Neural progenitor cell (in vitro differentiated cells): ENCODE data around the gene SNRNP200.

Experiments
- EZH2 ChIP-seq: fragments of 200-600 bp; sonication (generic); IDR thresholded peaks from 2 replicates; pipeline ENCODE4 v1.6.1; 2017; ENCODE audit warnings: antibody characterized with exemption, mild to moderate bottlenecking, moderate library complexity
- EZH2phosphoT487 ChIP-seq: fragments of 200-600 bp; sonication (generic); IDR thresholded peaks from 2 replicates; pipeline ENCODE4 v1.6.1; 2017; ENCODE audit warnings: antibody characterized with exemption
- TF ChIP-seq, protein P1 (sequence below): fragments of 200-600 bp; sonication (generic); IDR thresholded peaks from 2 replicates; pipeline ENCODE4 v1.5.1; 2017; ENCODE audit warnings: antibody characterized with exemption, mild to moderate bottlenecking

DNA sequence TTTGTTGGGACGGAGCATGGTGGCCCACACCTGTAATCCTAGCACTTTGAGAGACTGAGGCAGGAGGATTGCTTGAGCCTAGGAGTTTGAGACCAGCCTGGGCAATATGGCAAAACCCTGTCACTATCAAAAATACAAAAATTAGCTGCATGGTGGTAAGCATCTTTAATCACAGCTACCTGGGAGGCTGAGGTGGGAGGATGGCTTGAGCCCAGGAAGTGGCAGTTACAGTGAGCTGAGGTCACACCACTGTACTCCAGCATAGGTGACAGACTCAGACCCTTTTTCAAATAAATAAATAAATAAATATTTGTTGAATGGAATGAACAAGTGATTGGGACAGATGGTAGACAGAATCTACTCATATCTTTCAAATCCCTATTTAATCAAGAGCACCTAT lies 14.1 kb upstream of the SNRNP200 start:
- TF ChIP-seq, protein P1, sequence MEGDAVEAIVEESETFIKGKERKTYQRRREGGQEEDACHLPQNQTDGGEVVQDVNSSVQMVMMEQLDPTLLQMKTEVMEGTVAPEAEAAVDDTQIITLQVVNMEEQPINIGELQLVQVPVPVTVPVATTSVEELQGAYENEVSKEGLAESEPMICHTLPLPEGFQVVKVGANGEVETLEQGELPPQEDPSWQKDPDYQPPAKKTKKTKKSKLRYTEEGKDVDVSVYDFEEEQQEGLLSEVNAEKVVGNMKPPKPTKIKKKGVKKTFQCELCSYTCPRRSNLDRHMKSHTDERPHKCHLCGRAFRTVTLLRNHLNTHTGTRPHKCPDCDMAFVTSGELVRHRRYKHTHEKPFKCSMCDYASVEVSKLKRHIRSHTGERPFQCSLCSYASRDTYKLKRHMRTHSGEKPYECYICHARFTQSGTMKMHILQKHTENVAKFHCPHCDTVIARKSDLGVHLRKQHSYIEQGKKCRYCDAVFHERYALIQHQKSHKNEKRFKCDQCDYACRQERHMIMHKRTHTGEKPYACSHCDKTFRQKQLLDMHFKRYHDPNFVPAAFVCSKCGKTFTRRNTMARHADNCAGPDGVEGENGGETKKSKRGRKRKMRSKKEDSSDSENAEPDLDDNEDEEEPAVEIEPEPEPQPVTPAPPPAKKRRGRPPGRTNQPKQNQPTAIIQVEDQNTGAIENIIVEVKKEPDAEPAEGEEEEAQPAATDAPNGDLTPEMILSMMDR: no peak
- TF ChIP-seq EZH2phosphoT487 (no peak), EZH2 (no peak)
